Measurements from ENCODE around the gene ZNF841. TPM values are rescaled to one million over a fixed set of nuclear protein-coding genes. Genes with fewer than 3 reads are reported as not detected.

ZNF841 gene
- total RNA-seq, 1 experiment from 2014 or later: 23.3 TPM

DNA sequence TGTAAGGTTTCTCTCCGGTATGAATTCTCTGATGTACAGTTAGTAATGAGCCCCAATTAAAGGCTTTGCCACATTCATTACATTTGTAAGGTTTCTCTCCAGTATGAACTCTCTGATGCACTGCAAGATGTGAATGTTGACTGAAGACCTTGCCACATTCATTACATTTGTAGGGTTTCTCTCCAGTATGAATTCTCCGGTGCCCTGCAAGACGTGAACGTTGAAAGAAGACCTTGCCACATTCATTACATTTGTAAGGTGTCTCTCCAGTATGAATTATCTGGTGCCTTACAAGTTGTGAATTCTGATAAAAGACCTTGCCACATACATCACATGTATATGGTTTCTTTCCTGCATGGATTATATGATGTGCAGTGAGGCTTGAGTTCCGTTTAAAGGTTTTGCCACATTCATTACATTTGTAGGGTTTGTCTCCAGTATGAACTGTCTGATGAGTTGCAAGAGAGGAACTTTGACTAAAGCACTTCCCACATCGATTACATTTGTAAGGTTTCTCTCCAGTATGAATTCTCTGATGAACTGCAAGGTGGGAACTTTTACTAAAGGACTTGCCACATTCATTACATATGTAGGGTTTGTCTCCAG, 29.2 kb downstream of the ZNF841 start:
- Histone ChIP-seq H2AFZ (ENCODE audit: low read length) (no peak overlapping the region), H3K23me2 (ENCODE audit: insufficient read length, low read depth, low read length, poor library complexity, severe bottlenecking) (no peaks in the 10 kb centered on the region), H4K20me1 (ENCODE audit: control insufficient read depth, insufficient read depth, insufficient read length) (no peaks in the 10 kb centered on the region), H3K56ac (ENCODE audit: insufficient read length, low read depth, low read length) (no peak overlapping the region), H2AK5ac (ENCODE audit: insufficient read length, low read length) (no peak overlapping the region), H3K79me1 (ENCODE audit: insufficient read depth, low read depth, low read length, poor library complexity, severe bottlenecking) (no peaks in the 10 kb centered on the region), H3K14ac (ENCODE audit: insufficient read depth, low read length) (no peak overlapping the region), H2BK120ac (ENCODE audit: low read depth, low read length, poor library complexity, severe bottlenecking) (no peak overlapping the region), H3K4me1 (ENCODE audit: insufficient read depth, low read length) (no peaks in the 10 kb centered on the region), H3K4ac (ENCODE audit: low read depth, low read length) (no peak overlapping the region), H3K23ac (ENCODE audit: insufficient read length, low read depth, low read length) (no peak overlapping the region), H3K27me3 (ENCODE audit: insufficient read depth, low read length) (no peaks in the 10 kb centered on the region), H3K27ac (ENCODE audit: insufficient read length, low read depth, low read length) (no peak overlapping the region), H3K9ac (ENCODE audit: extremely low read depth, insufficient read length, low read length) (no peak overlapping the region), H3K18ac (ENCODE audit: insufficient read length, low read depth, low read length) (no peak overlapping the region), H3K4me2 (ENCODE audit: insufficient read depth, insufficient read length, low read length) (no peak overlapping the region), H3K9me3 (ENCODE audit: control insufficient read depth, low read depth, low read length) (peaks cover 79% of the 10 kb centered on the region), H2BK5ac (ENCODE audit: insufficient read length, low read length) (no peak overlapping the region), H4K91ac (ENCODE audit: insufficient read length, low read depth, low read length) (no peak overlapping the region), H2BK15ac (ENCODE audit: low read depth, low read length) (no peak overlapping the region), H2BK12ac (ENCODE audit: insufficient read length, low read depth, low read length) (no peak overlapping the region), H3T11ph (ENCODE audit: low read length) (no peak overlapping the region), H3K79me2 (ENCODE audit: insufficient read depth, low read length) (no peaks in the 10 kb centered on the region), H4K8ac (replicated peaks; ENCODE audit: insufficient read length, low read depth, low read length) (no peak overlapping the region), H2BK20ac (ENCODE audit: low read depth, low read length, poor library complexity, severe bottlenecking) (no peak overlapping the region), H4K5ac (ENCODE audit: insufficient read length, low read depth, low read length) (no peak overlapping the region)
- peaks cover 88 to 95% of the 10 kb centered on the region in 2 experiments for H3K9me3 Mint-ChIP-seq
- H3K27ac Mint-ChIP-seq: no peak overlapping the region
- TF ChIP-seq, protein P1, sequence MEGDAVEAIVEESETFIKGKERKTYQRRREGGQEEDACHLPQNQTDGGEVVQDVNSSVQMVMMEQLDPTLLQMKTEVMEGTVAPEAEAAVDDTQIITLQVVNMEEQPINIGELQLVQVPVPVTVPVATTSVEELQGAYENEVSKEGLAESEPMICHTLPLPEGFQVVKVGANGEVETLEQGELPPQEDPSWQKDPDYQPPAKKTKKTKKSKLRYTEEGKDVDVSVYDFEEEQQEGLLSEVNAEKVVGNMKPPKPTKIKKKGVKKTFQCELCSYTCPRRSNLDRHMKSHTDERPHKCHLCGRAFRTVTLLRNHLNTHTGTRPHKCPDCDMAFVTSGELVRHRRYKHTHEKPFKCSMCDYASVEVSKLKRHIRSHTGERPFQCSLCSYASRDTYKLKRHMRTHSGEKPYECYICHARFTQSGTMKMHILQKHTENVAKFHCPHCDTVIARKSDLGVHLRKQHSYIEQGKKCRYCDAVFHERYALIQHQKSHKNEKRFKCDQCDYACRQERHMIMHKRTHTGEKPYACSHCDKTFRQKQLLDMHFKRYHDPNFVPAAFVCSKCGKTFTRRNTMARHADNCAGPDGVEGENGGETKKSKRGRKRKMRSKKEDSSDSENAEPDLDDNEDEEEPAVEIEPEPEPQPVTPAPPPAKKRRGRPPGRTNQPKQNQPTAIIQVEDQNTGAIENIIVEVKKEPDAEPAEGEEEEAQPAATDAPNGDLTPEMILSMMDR (conservative IDR thresholded peaks at IDR 0.05): no peak
- H3K4me1 Mint-ChIP-seq: no peaks in the 10 kb centered on the region
- H3K36me3 Mint-ChIP-seq (ENCODE audit: insufficient read depth in 1 of 3, low read depth in 3 of 3): peaks cover 85 to 96% (median 91%) of the 10 kb centered on the region in 3 experiments
- H3K4me3 Mint-ChIP-seq: no peak overlapping the region
- no CpG with 5 or more reads among the region's 6 CpGs for WGBS (ENCODE audit: extremely low coverage, insufficient read length, low lambda C conversion rate)
- no peak for DNase-seq
- H3K27me3 Mint-ChIP-seq (ENCODE audit: low read depth): no peaks in the 10 kb centered on the region; the same call in 1 of the 2 replicates

Measured in H9 (cell line).